ENCODE data around the gene TTC9. TPM values are rescaled to one million over a fixed set of nuclear protein-coding genes. Genes with fewer than 3 reads are reported as not detected.

The TTC9 gene
- total RNA-seq, 1 donor from 2014 or later = 6.6 TPM

DNA sequence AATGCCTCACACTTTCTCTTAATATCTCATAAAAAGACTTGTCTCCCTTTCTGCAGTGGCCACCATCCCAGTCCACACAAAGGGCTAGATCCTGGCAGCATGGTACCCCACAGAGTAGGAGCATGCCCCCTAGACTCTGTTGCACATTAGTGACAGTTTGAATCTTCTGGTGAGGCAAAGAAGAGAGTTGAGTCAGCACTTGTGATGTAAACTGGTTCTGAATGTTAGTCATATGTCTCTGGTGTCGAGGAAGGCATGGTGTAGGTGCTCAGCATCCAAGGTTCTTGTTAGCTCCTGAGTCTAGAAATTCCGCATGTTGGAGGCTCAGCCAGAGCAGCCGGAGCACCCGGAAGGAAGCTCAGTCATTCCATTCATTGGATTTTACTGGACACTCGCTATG is 9.8 kb downstream of the TTC9 start:
- Mint-ChIP-seq H3K4me3 (peak overlapping the region; percentile 23), H3K9me3 (no peaks in the 10 kb centered on the region), H3K4me1 (ENCODE audit: low read depth) (peaks cover 81% of the 10 kb centered on the region), H3K27ac (peak overlapping the region; percentile 55), H3K27me3 (ENCODE audit: insufficient read depth) (no peaks in the 10 kb centered on the region), H3K36me3 (ENCODE audit: low read depth) (peaks cover 29% of the 10 kb centered on the region)
- DNase-seq (ENCODE audit: low spot score) = no peak
- intact Hi-C loops (cut with micrococcal nuclease) = no loop called here

DNA sequence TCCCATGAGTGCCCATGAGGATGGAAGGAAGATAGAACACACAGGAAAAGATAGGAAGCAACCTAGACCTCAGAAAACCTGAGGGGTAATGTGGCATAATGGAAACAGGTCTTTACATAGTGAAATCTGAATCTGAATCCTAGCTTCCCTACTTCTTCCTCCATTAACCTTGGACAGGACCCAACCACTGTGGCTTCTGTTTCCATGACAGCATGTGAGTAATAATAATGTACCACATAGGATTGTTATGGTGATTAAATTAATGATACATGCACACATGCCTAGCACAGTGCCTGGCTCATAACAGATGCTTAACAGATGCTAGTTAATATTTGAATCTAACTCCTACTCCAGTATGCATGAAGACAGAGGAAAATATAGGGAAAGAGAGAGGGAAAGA is 11.2 kb downstream of the TTC9 start:
- Mint-ChIP-seq H3K4me1 (ENCODE audit: low read depth) (peaks cover 83% of the 10 kb centered on the region), H3K4me3 (no peak overlapping the region), H3K9me3 (no peaks in the 10 kb centered on the region), H3K27ac (peak overlapping the region; percentile 61), H3K36me3 (ENCODE audit: low read depth) (peaks cover 29% of the 10 kb centered on the region), H3K27me3 (ENCODE audit: insufficient read depth) (no peaks in the 10 kb centered on the region)
- DNase-seq (ENCODE audit: low spot score) = no peak
- intact Hi-C loops (cut with micrococcal nuclease) = no loop called here

DNA sequence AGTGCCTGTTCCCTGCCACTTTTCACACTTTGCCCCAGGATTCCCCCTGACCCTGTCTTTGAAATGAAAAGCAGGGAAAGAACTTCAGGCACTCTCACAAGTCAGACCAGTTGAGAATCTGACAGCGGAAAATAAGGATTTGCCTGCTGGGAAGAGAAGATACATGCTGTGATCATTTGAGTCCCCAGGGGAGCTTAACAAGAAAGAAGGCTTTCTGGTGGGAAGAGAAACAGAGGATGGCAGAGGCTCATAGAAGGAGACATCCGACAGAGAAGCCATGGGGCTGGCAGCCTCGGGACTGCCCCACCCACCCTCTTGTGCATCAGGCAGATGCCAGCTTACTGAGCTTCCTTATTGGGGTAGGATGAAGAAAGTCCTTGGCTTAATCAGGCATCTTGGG is 11.9 kb downstream of the TTC9 start:
- Mint-ChIP-seq H3K27ac (peak overlapping the region; percentile 61), H3K27me3 (ENCODE audit: insufficient read depth) (no peaks in the 10 kb centered on the region), H3K4me3 (no peak overlapping the region), H3K4me1 (ENCODE audit: low read depth) (peaks cover 84% of the 10 kb centered on the region), H3K36me3 (ENCODE audit: low read depth) (peaks cover 27% of the 10 kb centered on the region), H3K9me3 (no peaks in the 10 kb centered on the region)
- intact Hi-C loops (cut with micrococcal nuclease) = loop anchor here (2.0 kb wide), 4 partner anchors 53 to 255 kb away; partner anchors contain the start of genes MAP3K9 and MED6
- no peak for DNase-seq (ENCODE audit: low spot score)

DNA sequence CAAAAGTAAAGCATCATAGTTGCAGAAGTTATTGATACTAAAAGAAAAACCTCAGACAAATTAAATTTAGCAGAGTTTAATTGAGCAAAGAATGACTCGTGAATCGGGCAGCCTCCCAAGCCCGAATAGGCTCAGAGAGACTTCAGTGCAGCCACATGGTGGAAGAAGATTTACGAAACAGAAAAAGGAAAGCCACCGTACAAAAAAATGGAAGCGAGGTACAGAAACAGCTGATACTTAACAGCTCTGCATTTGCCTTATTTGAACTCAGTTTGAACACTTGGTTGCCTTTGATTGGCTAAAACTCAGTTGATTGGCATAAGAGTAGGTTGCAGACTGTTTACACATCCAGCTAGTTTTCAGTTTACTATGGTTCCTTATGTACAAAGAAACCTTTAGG is 12.9 kb downstream of the TTC9 start:
- peak overlapping the region; percentile 97 for H3K27ac Mint-ChIP-seq
- H3K36me3 Mint-ChIP-seq (ENCODE audit: low read depth) = peaks cover 19% of the 10 kb centered on the region
- H3K4me1 Mint-ChIP-seq (ENCODE audit: low read depth) = peaks cover 84% of the 10 kb centered on the region
- peak overlapping the region; percentile 74 for H3K4me3 Mint-ChIP-seq
- intact Hi-C loops (cut with micrococcal nuclease) = loop anchor here (1.0 to 2.0 kb wide), 5 partner anchors 11 to 254 kb away; partner anchors contain the start of genes MAP3K9 and MED6
- no peaks in the 10 kb centered on the region for H3K9me3 Mint-ChIP-seq
- H3K27me3 Mint-ChIP-seq (ENCODE audit: insufficient read depth) = no peaks in the 10 kb centered on the region
- DNase-seq (ENCODE audit: low spot score) = no peak

DNA sequence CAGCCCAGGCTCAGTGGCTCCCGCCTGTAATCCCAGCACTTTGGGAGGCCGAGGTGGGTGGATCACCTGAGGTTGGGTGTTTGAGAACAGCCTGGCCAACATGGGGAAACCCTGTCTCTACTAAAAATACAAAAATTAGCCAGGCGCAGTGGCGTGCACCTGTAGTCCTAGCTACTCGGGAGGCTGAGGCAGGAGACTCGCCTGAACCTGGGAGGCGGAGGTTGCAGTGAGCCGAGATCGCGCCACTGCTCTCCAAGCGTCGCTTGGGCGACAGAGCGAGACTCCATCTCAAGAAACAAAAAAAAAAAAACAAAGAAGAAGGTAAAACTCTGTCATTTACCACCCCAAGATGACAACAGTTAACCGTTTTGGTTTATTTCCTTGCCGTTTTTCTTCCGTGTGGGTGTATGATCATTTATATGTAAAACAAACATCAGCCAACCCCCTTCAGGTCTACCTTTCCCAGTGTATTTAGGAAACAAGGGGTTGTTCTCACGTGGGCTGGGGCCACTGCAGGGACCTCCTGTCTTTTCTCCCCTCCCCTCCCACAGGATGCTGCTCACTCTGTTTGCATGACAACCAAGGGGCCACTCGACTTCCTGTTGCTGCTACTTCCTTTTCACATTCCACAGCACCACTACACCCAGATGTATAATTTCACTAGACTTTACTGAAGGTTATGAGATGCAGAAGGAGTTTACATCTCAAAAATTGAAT is 13.6 kb downstream of the TTC9 start:
- no peaks in the 10 kb centered on the region for H3K27me3 Mint-ChIP-seq (ENCODE audit: insufficient read depth)
- H3K9me3 Mint-ChIP-seq = no peaks in the 10 kb centered on the region
- peak; percentile 72 for DNase-seq (ENCODE audit: low spot score)
- peaks cover 85% of the 10 kb centered on the region for H3K4me1 Mint-ChIP-seq (ENCODE audit: low read depth)
- peaks cover 16% of the 10 kb centered on the region for H3K36me3 Mint-ChIP-seq (ENCODE audit: low read depth)
- peak overlapping the region; percentile 74 for H3K4me3 Mint-ChIP-seq
- H3K27ac Mint-ChIP-seq = peak overlapping the region; percentile 97
- intact Hi-C loops (cut with micrococcal nuclease) = loop anchor here (1.0 to 2.0 kb wide), 5 partner anchors 12 to 254 kb away; partner anchors contain the start of genes MAP3K9 and MED6

DNA sequence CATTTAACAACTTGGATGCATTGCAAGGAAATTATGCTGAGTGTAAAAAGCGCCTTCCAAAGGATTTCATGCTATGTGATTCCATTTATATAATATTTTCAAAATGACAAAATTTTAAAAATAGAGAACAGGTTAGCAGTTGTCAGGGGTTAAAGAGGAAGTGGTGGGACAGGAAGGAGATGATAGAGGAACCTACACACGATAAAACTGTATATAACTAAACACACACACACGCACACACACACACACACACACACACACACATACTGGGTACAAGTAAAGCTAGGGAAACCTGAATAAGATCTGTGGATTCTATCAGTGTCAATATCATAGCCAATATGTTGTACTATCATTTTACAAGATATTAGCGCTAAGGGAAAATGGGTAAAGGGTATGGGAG is 17.2 kb downstream of the TTC9 start:
- intact Hi-C loops (cut with micrococcal nuclease) = no loop called here
- Mint-ChIP-seq H3K4me1 (ENCODE audit: low read depth) (peaks cover 88% of the 10 kb centered on the region), H3K36me3 (ENCODE audit: low read depth) (peaks cover 13% of the 10 kb centered on the region), H3K4me3 (peak overlapping the region; percentile 65), H3K27ac (peak overlapping the region; percentile 92), H3K9me3 (no peaks in the 10 kb centered on the region), H3K27me3 (ENCODE audit: insufficient read depth) (no peaks in the 10 kb centered on the region)
- DNase-seq (ENCODE audit: low spot score) = no peak

DNA sequence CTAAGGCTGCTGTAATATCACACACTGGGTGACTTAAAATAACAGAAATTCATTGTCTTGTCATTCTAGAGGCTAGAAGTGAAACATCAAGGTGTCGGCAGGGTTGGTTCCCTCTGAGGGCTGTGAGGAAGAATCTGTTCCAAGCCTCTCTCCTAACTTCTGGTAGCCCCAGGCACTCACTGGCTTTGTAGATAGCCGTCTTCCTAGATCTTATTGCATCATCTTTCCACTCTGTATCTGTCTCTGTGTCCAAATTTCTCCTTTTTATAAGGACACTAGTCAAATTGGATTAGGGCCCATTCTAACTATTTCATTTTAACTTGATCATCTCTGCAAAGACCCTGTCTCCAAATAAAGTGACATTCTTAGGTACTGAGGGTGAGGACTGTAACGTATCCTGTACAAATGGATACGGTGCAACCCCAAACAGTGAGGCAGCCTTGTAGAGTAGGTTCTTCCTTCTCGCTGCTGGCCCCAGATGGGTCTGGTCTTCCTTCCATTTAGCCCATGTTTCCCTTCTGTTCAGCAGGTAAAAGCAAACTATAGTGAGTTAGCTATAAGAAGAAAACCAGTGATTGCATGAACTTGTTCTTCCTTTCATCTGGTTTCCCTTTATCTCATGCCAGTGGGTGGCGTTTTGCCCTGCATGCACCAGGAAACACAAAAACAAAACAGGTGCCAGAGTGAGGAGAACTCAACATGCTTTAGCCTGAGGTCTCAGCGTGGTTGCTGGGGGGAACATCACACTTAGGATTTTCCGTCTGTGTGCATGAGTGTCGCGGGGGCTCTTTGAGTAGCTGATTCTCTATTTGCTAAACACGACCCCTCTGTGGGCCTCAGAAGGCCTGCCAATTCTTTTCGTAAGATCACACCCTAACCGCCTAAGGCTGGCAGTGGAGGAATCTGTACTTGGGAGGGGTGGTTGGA is 19.5 kb downstream of the TTC9 start:
- Mint-ChIP-seq H3K27ac (peak overlapping the region; percentile 88), H3K9me3 (no peaks in the 10 kb centered on the region), H3K4me3 (peak overlapping the region; percentile 64), H3K27me3 (ENCODE audit: insufficient read depth) (no peaks in the 10 kb centered on the region), H3K36me3 (ENCODE audit: low read depth) (peaks cover 16% of the 10 kb centered on the region), H3K4me1 (ENCODE audit: low read depth) (peaks cover 84% of the 10 kb centered on the region)
- DNase-seq (ENCODE audit: low spot score) = peak; percentile 27
- intact Hi-C loops (cut with micrococcal nuclease) = no loop called here

DNA sequence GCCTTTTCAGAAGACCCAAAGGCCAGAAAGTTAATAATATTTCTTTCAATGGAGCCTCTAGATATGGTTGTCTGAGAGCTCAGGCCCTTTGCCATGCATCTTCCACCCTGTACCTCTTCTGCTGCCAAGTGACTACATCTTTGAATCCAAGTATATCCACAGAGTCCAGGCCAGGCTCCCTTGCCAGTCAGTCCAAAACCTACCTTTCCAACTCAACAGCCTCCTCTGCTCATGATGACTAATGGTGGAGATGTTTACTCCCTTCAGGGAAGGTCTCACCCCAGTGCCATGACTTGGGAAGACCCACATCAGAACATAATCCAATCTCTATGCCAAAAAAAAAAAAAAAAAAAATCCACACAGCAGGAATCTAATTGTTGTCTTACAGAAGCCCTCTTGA is 20.4 kb downstream of the TTC9 start:
- intact Hi-C loops (cut with micrococcal nuclease) = no loop called here
- peaks cover 15% of the 10 kb centered on the region for H3K36me3 Mint-ChIP-seq (ENCODE audit: low read depth)
- no peak for DNase-seq (ENCODE audit: low spot score)
- peaks cover 79% of the 10 kb centered on the region for H3K4me1 Mint-ChIP-seq (ENCODE audit: low read depth)
- H3K27me3 Mint-ChIP-seq (ENCODE audit: insufficient read depth) = no peaks in the 10 kb centered on the region
- H3K4me3 Mint-ChIP-seq = peak overlapping the region; percentile 44
- H3K9me3 Mint-ChIP-seq = no peaks in the 10 kb centered on the region
- H3K27ac Mint-ChIP-seq = peak overlapping the region; percentile 88

DNA sequence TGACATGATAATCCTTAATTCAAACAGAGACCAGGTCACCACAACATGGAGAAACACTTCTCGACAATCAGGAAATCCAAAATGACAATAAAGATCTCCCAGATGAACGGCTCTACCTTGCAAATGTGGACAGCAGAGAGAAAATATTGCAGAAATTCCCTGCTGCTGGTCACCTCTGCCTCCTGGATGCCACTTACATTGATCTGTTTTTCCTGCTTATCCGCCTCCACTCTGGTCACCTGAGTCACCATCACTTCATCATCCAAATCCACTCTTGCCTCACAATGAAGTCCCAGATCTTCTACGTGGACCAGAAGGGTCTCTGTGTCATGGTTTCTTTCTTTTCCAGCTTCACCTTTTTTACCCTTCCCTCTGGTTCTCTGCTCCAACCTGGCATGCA is 21.1 kb downstream of the TTC9 start:
- intact Hi-C loops (cut with micrococcal nuclease) = no loop called here
- Mint-ChIP-seq H3K4me3 (peak overlapping the region; percentile 24), H3K9me3 (no peaks in the 10 kb centered on the region), H3K4me1 (ENCODE audit: low read depth) (peaks cover 77% of the 10 kb centered on the region), H3K27ac (no peak overlapping the region), H3K36me3 (ENCODE audit: low read depth) (peaks cover 15% of the 10 kb centered on the region), H3K27me3 (ENCODE audit: insufficient read depth) (no peaks in the 10 kb centered on the region)
- DNase-seq (ENCODE audit: low spot score) = no peak

DNA sequence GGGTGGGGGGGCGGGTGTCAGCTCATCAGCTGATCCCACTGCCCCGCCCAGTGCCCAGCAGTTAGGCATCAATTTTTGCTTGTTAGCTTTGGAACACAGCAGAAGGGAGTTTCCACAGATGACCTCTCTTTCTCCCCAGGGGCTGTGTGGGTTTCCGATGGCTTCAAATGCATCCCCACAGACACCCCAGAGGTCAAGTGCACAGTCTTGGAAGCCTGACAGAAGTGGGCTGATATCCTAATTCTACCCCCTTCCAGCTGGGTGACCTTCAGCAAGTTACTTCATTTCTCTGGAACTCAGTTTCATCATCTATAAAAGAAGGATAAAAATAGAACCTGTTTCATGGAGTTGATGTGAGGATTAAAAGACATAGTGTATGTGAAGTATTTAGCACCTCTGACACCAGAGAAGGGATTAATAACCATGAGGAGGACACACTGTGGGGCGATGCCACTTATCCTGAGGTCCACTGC is 22.0 kb downstream of the TTC9 start:
- peaks cover 21% of the 10 kb centered on the region for H3K36me3 Mint-ChIP-seq (ENCODE audit: low read depth)
- peaks cover 68% of the 10 kb centered on the region for H3K4me1 Mint-ChIP-seq (ENCODE audit: low read depth)
- intact Hi-C loops (cut with micrococcal nuclease) = no loop called here
- no peaks in the 10 kb centered on the region for H3K27me3 Mint-ChIP-seq (ENCODE audit: insufficient read depth)
- H3K27ac Mint-ChIP-seq = no peak overlapping the region
- no peak overlapping the region for H3K4me3 Mint-ChIP-seq
- DNase-seq (ENCODE audit: low spot score) = no peak
- H3K9me3 Mint-ChIP-seq = no peaks in the 10 kb centered on the region

DNA sequence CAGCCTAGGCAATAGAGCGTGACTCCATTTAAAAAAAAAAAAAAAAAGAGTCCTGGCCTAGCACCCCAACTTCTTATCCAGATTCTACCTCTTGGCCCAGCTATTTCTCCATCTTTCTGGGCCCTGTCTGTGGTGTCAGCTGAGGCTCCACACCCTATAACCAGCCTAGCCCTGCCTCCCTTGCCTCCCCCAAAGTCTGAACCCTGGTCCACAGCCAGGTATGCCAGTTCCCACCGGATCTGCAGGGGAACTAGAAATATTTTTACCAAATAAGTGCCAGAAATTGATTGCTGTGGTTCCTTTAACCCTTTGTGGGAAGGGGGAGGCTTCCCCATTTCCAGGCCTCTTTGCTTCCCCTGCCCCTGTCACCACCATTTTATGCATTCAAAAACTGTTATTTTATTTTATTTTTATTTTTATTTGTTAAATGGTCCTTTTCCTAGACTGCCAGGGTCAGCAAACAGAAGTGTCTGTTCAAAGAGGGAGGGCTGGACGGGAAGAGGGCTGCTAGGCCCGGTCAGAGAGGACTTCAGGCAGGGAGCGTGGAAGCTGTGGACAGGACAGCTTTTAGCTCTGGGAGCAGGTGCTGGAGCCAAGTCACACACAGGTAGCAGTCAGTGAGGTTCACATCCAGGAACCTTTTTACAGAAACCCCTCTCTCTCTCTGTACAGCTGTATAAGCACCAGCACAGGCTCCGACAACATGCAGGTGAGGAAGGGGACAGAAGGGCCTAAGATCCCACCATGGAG is 23.2 kb downstream of the TTC9 start:
- intact Hi-C loops (cut with micrococcal nuclease) = no loop called here
- no peak for DNase-seq (ENCODE audit: low spot score)
- Mint-ChIP-seq H3K4me3 (no peak overlapping the region), H3K9me3 (no peaks in the 10 kb centered on the region), H3K27ac (peak overlapping the region; percentile 23), H3K27me3 (ENCODE audit: insufficient read depth) (no peaks in the 10 kb centered on the region), H3K36me3 (ENCODE audit: low read depth) (peaks cover 21% of the 10 kb centered on the region), H3K4me1 (ENCODE audit: low read depth) (peaks cover 56% of the 10 kb centered on the region)

DNA sequence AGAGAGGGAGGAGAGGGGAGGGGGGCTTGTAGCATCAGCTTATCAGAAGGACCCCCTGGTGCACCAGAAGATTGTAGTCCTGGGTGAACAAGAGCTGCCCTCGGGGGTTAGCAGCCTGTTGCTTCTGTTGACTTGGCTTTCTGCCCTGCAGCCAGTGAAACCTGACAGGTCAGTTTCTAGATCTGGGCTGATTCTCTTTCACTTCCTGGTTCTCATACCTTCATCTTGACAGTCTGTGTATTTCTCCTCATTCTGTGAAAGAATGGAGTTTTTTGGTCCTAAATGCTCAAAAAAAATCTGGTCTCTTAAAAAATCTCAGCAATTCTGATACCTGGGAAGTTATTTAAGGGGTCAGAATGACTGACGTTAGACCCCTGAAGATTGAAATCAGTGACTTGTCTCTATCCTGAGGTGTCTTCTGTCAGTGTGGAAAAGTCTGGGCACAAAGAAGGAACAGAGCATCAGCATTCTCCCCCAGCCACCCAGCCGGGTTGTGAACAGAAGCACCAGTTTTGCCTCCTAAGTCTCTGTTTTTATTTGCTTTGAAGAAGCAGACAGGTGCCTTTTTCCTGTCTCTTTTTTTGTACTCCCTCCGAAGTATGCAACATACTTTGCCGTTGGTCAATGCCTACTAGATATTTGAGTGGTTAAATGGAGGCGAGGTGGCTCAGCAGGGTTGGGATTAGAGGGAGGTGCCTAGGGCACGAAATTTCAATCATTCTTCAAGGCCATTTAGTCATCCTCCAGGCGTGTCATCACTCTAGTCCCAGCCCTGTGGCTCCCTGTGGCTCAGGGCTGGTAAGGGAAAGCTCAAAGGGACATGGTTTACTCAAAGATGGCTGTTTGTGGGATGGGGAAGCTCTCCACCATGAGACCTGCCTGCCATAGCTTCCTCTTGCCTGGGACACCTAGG is 24.0 kb downstream of the TTC9 start:
- no peak overlapping the region for H3K4me3 Mint-ChIP-seq
- DNase-seq (ENCODE audit: low spot score) = no peak
- H3K36me3 Mint-ChIP-seq (ENCODE audit: low read depth) = peaks cover 21% of the 10 kb centered on the region
- intact Hi-C loops (cut with micrococcal nuclease) = no loop called here
- peak overlapping the region; percentile 23 for H3K27ac Mint-ChIP-seq
- H3K27me3 Mint-ChIP-seq (ENCODE audit: insufficient read depth) = no peaks in the 10 kb centered on the region
- H3K9me3 Mint-ChIP-seq = no peaks in the 10 kb centered on the region
- H3K4me1 Mint-ChIP-seq (ENCODE audit: low read depth) = peaks cover 48% of the 10 kb centered on the region
